Epidermal melanocyte (primary cell): ENCODE data around the gene LEMD2.

ENCODE experiments used
- DNase-seq: peaks from one replicate; pipeline ENCODE4 v3.0.0; 2011; ENCODE audit warnings: low spot score; ENCODE audit not compliant: insufficient read length

LEMD2 gene

GRCh38 chr6:33757906-33758305 lies 31.0 kb downstream of the LEMD2 start:
- no peak for DNase-seq

GRCh38 chr6:33757113-33757512 lies 31.8 kb downstream of the LEMD2 start:
- DNase-seq, result no peak

GRCh38 chr6:33756211-33756954 lies 32.5 kb downstream of the LEMD2 start:
- no peak for DNase-seq

GRCh38 chr6:33755070-33755869 lies 33.7 kb downstream of the LEMD2 start:
- no peak for DNase-seq

GRCh38 chr6:33754222-33754621 lies 34.7 kb downstream of the LEMD2 start:
- no peak for DNase-seq

GRCh38 chr6:33752646-33753015 lies 36.3 kb downstream of the LEMD2 start:
- DNase-seq, result no peak

GRCh38 chr6:33751771-33752645 lies 36.9 kb downstream of the LEMD2 start:
- no peak for DNase-seq

- DNase-seq, result no peak
These were observed 38.5 kb downstream of the LEMD2 start for GRCh38 chr6:33750244-33750991.

GRCh38 chr6:33749401-33749800 lies 39.5 kb downstream of the LEMD2 start:
- no peak for DNase-seq

GRCh38 chr6:33748841-33749240 lies 40.1 kb downstream of the LEMD2 start:
- no peak for DNase-seq

GRCh38 chr6:33747823-33748222 lies 41.1 kb downstream of the LEMD2 start:
- no peak for DNase-seq

- peak; percentile 43 for DNase-seq
These were observed 42.3 kb downstream of the LEMD2 start, which contains the start of gene IP6K3 for GRCh38 chr6:33746651-33747100. Gene IP6K3 (minus strand): TSS chr6:33746905. CDS start chr6:33735476, 11,429 bp downstream.

GRCh38 chr6:33746036-33746600 lies 42.8 kb downstream of the LEMD2 start:
- peak; percentile 44 for DNase-seq

- no peak for DNase-seq
These were observed 43.4 kb downstream of the LEMD2 start for GRCh38 chr6:33745548-33745947.

GRCh38 chr6:33744895-33745546 lies 43.9 kb downstream of the LEMD2 start:
- DNase-seq, result no peak

- peak; percentile 87 for DNase-seq
These were observed 44.7 kb downstream of the LEMD2 start for GRCh38 chr6:33744001-33744848.

- DNase-seq, result no peak
These were observed 46.1 kb downstream of the LEMD2 start for GRCh38 chr6:33742837-33743236.

GRCh38 chr6:33742092-33742491 lies 46.8 kb downstream of the LEMD2 start:
- DNase-seq, result no peak

GRCh38 chr6:33740794-33741193 lies 48.1 kb downstream of the LEMD2 start:
- no peak for DNase-seq
